Measurements from ENCODE around the gene SPATA9.

Gene SPATA9

DNA sequence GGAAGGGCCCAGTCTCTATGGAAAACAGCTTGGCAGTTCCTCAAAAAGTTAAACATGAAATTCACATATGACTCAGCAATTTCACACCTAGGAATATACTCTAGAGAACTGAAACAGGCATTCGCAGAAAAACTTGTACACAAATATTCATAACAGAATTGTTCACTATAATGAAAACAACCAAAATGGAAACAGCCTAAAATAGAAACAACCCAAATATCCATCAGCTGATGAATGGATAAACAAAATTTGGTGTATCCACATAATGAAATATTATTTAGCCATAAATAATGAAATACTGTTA is 67.7 kb downstream of the SPATA9 start:
- no peak for DNase-seq

- DNase-seq: no peak
These were observed 69.3 kb downstream of the SPATA9 start for GRCh38 chr5:95613514-95613913.

- no peak for DNase-seq
These were observed 71.4 kb downstream of the SPATA9 start for GRCh38 chr5:95611396-95611795.

DNA sequence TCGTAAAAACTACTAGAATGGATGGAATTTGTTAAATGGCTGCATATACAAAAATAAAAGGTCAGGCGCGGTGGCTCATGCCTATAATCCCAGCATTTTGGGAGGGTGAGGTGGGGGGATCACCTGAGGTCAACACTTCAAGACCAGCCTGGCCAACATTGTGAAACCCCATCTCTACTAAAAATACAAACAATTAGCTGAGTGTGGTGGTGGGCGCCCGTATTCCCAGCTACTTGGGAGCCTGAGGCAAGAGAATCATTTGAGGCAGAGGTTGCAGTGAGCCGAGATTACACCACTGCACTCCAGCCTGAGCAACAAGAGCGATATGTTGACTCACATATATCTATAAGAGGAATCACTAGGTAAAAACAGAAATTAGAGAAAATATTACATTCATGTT is 72.2 kb downstream of the SPATA9 start:
- DNase-seq: no peak

DNA sequence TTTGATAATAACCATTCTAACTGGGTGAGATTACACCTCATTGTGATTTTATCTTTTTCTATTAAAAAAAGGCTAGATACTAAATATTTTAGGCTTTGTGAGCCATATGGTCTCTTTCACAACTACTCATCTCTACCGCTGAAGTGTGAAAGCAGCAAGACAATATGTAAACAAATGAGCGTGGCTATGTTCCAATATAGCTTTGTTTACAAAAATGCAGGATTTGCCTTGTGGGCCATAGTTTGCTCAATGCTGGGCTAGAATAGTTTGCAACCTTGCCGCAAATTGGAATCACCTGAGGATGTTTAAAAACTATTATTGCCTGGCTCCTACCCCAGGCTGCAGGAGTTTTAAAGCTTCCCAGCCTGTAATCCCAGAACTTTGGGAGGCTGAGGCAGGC is 73.1 kb downstream of the SPATA9 start:
- DNase-seq: no peak

All from activated CD8-positive, alpha-beta memory T cell treated with anti-CD3 and anti-CD28 coated beads for 24 hours (primary cell).